K562 (cell line): ENCODE results near the gene NFIB. TPM values are rescaled to one million over a fixed set of nuclear protein-coding genes. Genes with fewer than 3 reads are reported as not detected.

Source experiments
- ATAC-seq: fragments of 200-7000 bp; cut with Tn5 transposase; 3 replicates; pipeline ENCODE4 v1.9.1; 2020; ENCODE audit warnings: moderate library complexity
- BruUV-seq: library from RNA; stranded (reverse); fragments of 400-500 nt; replicated peaks from 2 replicates; lab custom pipeline; 2021; lab: Mats Ljungman, UMichigan
- CTCF ChIA-PET: fragments of 300-600 bp; formaldehyde crosslinking; extraction: SDS; loops from one replicate; lab custom pipeline; 2021; ENCODE audit warnings: low intra/inter-chr PET ratio; lab: Yijun Ruan, JAX
- POLR2A ChIA-PET: fragments of 300-600, 350-650 bp; sonication (Branson Sonifier 250); formaldehyde crosslinking; extraction: SDS; loops from one replicate; lab custom pipeline; 2021; ENCODE audit warnings: antibody characterized with exemption, inconsistent platforms; lab: Yijun Ruan, JAX
- DNase-seq, 4 experiments: peaks; one replicate each; pipeline versions ENCODE4 v3.0.0 to v3.0.0-alpha.2; 2011 to 2018; ENCODE audit warnings: low spot score in 3 of 4, mixed read lengths in 3 of 4; ENCODE audit errors: extremely low read depth in 1 of 4
- FAIRE-seq: peaks from 2 replicates; lab custom pipeline; 2011; peaks lifted over from hg19 to GRCh38; lab: Jason Lieb, UNC
- H2AFZ ChIP-seq: 2 replicates; pipeline ENCODE4 v1.6.0; 2011; ENCODE audit warnings: low read depth, low read length, control low read depth, inconsistent platforms
- H3K27ac ChIP-seq: fragments of 200-600 bp; 3 replicates; pipeline ENCODE4 v1.8.0; 2011; ENCODE audit warnings: low read depth, mild to moderate bottlenecking, control low read depth, inconsistent platforms, low read length, moderate library complexity, mixed read lengths; ENCODE audit errors: extremely low read depth
- H3K27me3 ChIP-seq, 2 experiments: fragments of 300-600 bp in 1 of 2; 2 replicates in 1 of 2; 3 replicates in 1 of 2; pipeline versions ENCODE4 v1.6.0 to v1.8.0; 2011; ENCODE audit warnings: inconsistent platforms in 2 of 2, low read length in 2 of 2, mild to moderate bottlenecking in 1 of 2, mixed read lengths in 1 of 2, moderate library complexity in 1 of 2; ENCODE audit not compliant: control insufficient read depth in 2 of 2, insufficient read depth in 2 of 2
- H3K36me3 ChIP-seq: fragments of 300-600 bp; 3 replicates; pipeline ENCODE4 v1.8.0; 2011; ENCODE audit warnings: mild to moderate bottlenecking, low read length, inconsistent platforms; ENCODE audit not compliant: control insufficient read depth, insufficient read depth
- H3K4me1 ChIP-seq, 2 experiments: fragments of 200-600 bp in 1 of 2; replicated peaks in 1 of 2; 2 replicates in 1 of 2; 3 replicates in 1 of 2; pipeline versions ENCODE4 v1.5.1 to v1.8.0; 2011; ENCODE audit warnings: inconsistent platforms in 2 of 2, low read length in 2 of 2, mild to moderate bottlenecking in 1 of 2, mixed read lengths in 1 of 2, moderate library complexity in 1 of 2; ENCODE audit not compliant: control insufficient read depth in 2 of 2, insufficient read depth in 2 of 2
- H3K4me2 ChIP-seq: 2 replicates; pipeline ENCODE4 v1.6.1; 2011; ENCODE audit warnings: low read length, control low read depth, inconsistent platforms, mixed read lengths; ENCODE audit not compliant: insufficient read depth
- H3K4me3 ChIP-seq: fragments of 200-600 bp; sonication (generic), shearing (Covaris generic); 2 replicates; pipeline ENCODE4 v1.5.1; 2016; ENCODE audit warnings: control low read depth, inconsistent platforms
- H3K79me2 ChIP-seq: fragments of 200-600 bp; 3 replicates; pipeline ENCODE4 v1.8.0; 2011; ENCODE audit warnings: low read length, inconsistent platforms; ENCODE audit not compliant: control insufficient read depth, insufficient read depth
- H3K9ac ChIP-seq, 2 experiments: 2 replicates each; pipeline versions ENCODE4 v1.6.0 to v1.6.1; 2011; ENCODE audit warnings: low read depth in 2 of 2, low read length in 2 of 2, control low read depth in 1 of 2, inconsistent platforms in 1 of 2, mild to moderate bottlenecking in 1 of 2, mixed read lengths in 1 of 2; ENCODE audit not compliant: insufficient read depth in 1 of 2
- H3K9me1 ChIP-seq: one replicate; pipeline ENCODE4 v1.6.0; 2011; ENCODE audit warnings: inconsistent platforms, mild to moderate bottlenecking, low read length, moderate library complexity; ENCODE audit not compliant: control insufficient read depth, insufficient read depth
- H3K9me3 ChIP-seq: replicated peaks from 2 replicates; pipeline ENCODE4 v1.5.1; 2011; ENCODE audit warnings: low read depth, low read length, inconsistent platforms; ENCODE audit not compliant: control insufficient read depth, insufficient read depth
- H4K20me1 ChIP-seq: replicated peaks from 2 replicates; pipeline ENCODE4 v1.6.1; 2011; ENCODE audit warnings: low read length, inconsistent platforms, mixed read lengths; ENCODE audit not compliant: control insufficient read depth, insufficient read depth
- AFF4 ChIP-seq: sonication (generic); formaldehyde crosslinking; IDR thresholded peaks from 2 replicates; pipeline ENCODE4 v1.8.0; 2023; ENCODE audit warnings: mild to moderate bottlenecking, missing genetic modification reagents
- CBX1 ChIP-seq: sonication (generic); IDR thresholded peaks from 2 replicates; pipeline ENCODE4 v1.6.1; 2016; ENCODE audit warnings: antibody characterized with exemption, low read depth, mild to moderate bottlenecking
- ELK3 ChIP-seq: fragments of 450-650 bp; formaldehyde crosslinking; IDR thresholded peaks from 2 replicates; pipeline ENCODE4 v1.4.0; 2020; ENCODE audit warnings: mild to moderate bottlenecking
- HNRNPH1 ChIP-seq: fragments of 200-400 bp; formaldehyde crosslinking; optimal IDR thresholded peaks from 2 replicates; pipeline ENCODE3; 2017; ENCODE audit warnings: low read depth, mild to moderate bottlenecking, low read length, moderate library complexity
- NFXL1 ChIP-seq: fragments of 450-650 bp; formaldehyde crosslinking; IDR thresholded peaks from 2 replicates; pipeline ENCODE4 v1.4.0; 2021; ENCODE audit warnings: mild to moderate bottlenecking
- SMARCE1 ChIP-seq: fragments of 450-650 bp; IDR thresholded peaks from 2 replicates; pipeline ENCODE4 v1.7.1; 2016; ENCODE audit warnings: mild to moderate bottlenecking
- ZBTB11 ChIP-seq, 3 experiments: fragments of 200-800 bp in 1 of 3; fragments of 250-450 bp in 1 of 3; fragments of 450-650 bp in 1 of 3; sonication (Bioruptor Pico) in 1 of 3; sonication (Bioruptor generic) in 1 of 3; formaldehyde crosslinking in 1 of 3; IDR thresholded peaks; 2 replicates each; pipeline versions ENCODE4 v1.6.1 to v1.8.0; 2016 to 2022; ENCODE audit warnings: mild to moderate bottlenecking in 2 of 3, missing genetic modification characterization in 2 of 3, missing compliant biosample characterization in 1 of 3, moderate library complexity in 1 of 3
- ZNF717 ChIP-seq: fragments of 250-450 bp; sonication (Bioruptor Pico); IDR thresholded peaks from 2 replicates; pipeline ENCODE4 v1.5.0; 2021
- in situ Hi-C: fragments of 300-500 bp; cut with MboI; formaldehyde crosslinking; loops from 4 replicates; pipeline ENCODE4 v1.15.0; 2018; ENCODE audit warnings: inconsistent platforms, mixed read lengths
- intact Hi-C: fragments of 100-400 bp; cut with micrococcal nuclease; formaldehyde crosslinking; loops from 2 replicates; pipeline ENCODE4 v1.14.2; 2022
- polyA plus RNA-seq, 8 experiments: library from polyadenylated mRNA; depleted of rRNA in 4 of 8; stranded (reverse) in 5 of 8; unstranded in 3 of 8; fragments of >200 nt; fragmentation: Nextera tagmentation in 2 of 8; fragmentation: Illumina TruSeq in 1 of 8; extraction: Ambion mirVana in 2 of 8; extraction: Trizol in 1 of 8; gene quantifications; 2 replicates each; pipeline versions ENCODE4 v1.2.1 to v1.2.3, GENCODE V29; 2011 to 2014; ENCODE audit warnings: inconsistent platforms in 1 of 8, missing spikeins in 1 of 8
- total RNA-seq, 7 experiments: library from RNA; depleted of rRNA in 6 of 7; stranded (reverse); fragments of >200 nt in 6 of 7; fragmentation: Illumina TruSeq in 2 of 7; extraction: Trizol in 2 of 7; gene quantifications; 2 replicates each; pipeline versions ENCODE4 v1.2.1 to v1.2.3, GENCODE V29; 2011 to 2021; ENCODE audit warnings: low replicate concordance in 1 of 7

Gene NFIB
- total and polyA plus RNA-seq, 9 of the 15 experiments (the other 6 are each of a cell fraction or from before 2014, with no cell fraction given): 1.2 to 3.3 (median 1.9) TPM

GRCh38 chr9:14133394-14133793, 180.5 kb downstream of the NFIB start:
- no peaks in the 10 kb centered on the region for H4K20me1 ChIP-seq
- no peaks in the 10 kb centered on the region for H3K9me1 ChIP-seq
- POLR2A ChIA-PET: no interaction called here
- DNase-seq (no peak), FAIRE-seq (no peak), ATAC-seq (no peak)
- CTCF ChIA-PET: no interaction called here
- intact Hi-C loops: no loop called here
- H3K27ac ChIP-seq: no peak overlapping the region
- BruUV-seq: no TSS peak
- in situ Hi-C loops: no loop called here
- H3K9ac ChIP-seq: no peak overlapping the region
- no peak overlapping the region for H3K4me3 ChIP-seq
- no peaks in the 10 kb centered on the region for H3K27me3 ChIP-seq
- H2AFZ ChIP-seq: no peak overlapping the region
- H3K4me2 ChIP-seq: no peak overlapping the region
- H3K4me1 ChIP-seq: no peaks in the 10 kb centered on the region
- no peaks in the 10 kb centered on the region for H3K9me3 ChIP-seq
- TF ChIP-seq CBX1 (no peak), AFF4 (CRISPR knock-in tag) (no peak), SMARCE1 (no peak), ZBTB11 (CRISPR knock-in tag; IDR thresholded peaks at IDR 0.05) (no peak), HNRNPH1 (no peak), NFXL1 (CRISPR knock-in tag) (no peak), ELK3 (CRISPR knock-in tag) (no peak), ZNF717 (no peak)
- no peaks in the 10 kb centered on the region for H3K79me2 ChIP-seq
- no peaks in the 10 kb centered on the region for H3K36me3 ChIP-seq
